GM18520 (cell line): ENCODE data around the gene CHPF.

ENCODE experiments used
- ATAC-seq: cut with Tn5 transposase; IDR thresholded peaks from one replicate; pipeline ENCODE4 v1.9.1; 2021; ENCODE audit not compliant: unreplicated experiment

Gene CHPF, protein sequence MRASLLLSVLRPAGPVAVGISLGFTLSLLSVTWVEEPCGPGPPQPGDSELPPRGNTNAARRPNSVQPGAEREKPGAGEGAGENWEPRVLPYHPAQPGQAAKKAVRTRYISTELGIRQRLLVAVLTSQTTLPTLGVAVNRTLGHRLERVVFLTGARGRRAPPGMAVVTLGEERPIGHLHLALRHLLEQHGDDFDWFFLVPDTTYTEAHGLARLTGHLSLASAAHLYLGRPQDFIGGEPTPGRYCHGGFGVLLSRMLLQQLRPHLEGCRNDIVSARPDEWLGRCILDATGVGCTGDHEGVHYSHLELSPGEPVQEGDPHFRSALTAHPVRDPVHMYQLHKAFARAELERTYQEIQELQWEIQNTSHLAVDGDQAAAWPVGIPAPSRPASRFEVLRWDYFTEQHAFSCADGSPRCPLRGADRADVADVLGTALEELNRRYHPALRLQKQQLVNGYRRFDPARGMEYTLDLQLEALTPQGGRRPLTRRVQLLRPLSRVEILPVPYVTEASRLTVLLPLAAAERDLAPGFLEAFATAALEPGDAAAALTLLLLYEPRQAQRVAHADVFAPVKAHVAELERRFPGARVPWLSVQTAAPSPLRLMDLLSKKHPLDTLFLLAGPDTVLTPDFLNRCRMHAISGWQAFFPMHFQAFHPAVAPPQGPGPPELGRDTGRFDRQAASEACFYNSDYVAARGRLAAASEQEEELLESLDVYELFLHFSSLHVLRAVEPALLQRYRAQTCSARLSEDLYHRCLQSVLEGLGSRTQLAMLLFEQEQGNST

GRCh38 chr2:219543596-219544358, at the start of gene CHPF, which contains the start of gene TMEM198:
Gene CHPF (minus strand): TSS chr2:219543809. CDS start chr2:219543538, 271 bp downstream.
Gene TMEM198 (plus strand): TSS chr2:219544028. CDS start chr2:219544728, 700 bp downstream.
- peak; percentile 63 for ATAC-seq

- ATAC-seq: no peak
Measured at GRCh38 chr2:219593154-219593553, 49.5 kb upstream of the CHPF start.

DNA sequence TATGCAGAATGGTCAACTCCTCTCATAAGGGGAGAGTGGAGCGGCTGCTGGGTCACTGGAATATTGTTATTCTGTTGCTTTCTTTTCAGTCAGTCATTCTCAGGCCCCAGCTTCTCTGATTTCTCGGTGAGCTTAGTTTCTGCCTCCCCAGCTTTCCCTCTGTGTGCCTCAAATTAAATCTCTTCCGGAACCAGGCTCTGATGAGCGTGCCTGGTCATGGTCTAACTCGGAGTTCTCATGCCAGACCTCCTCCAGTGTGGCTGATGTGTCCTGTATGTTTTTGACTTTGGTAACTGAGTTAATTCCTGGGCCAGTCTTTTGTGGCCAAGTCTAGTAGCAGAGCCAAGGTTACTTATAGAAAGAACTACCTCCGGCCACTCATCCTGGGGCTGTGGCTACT, 49.1 kb upstream of the CHPF start:
- ATAC-seq: no peak

DNA sequence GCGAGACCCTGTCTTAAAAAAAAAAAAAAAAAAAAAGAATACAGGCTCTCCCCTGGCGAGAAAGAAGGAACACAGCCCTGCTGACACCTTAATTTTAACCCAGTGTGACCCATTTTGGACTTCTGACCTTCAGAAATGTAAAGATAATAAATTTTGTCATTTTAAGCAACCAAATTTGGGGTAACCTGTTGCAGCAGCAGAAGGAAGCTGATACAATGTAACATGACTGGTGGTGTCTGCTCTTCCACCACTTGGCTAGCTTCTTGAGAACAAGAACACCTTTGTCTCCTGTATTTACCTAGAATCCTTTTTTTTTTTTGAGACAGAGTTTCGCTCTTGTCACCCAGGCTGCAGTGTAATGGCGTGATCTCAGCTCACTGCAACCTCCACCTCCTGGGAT, 47.5 kb upstream of the CHPF start:
- no peak for ATAC-seq

- no peak for ATAC-seq
Measured at GRCh38 chr2:219581346-219581745, 37.7 kb upstream of the CHPF start.

DNA sequence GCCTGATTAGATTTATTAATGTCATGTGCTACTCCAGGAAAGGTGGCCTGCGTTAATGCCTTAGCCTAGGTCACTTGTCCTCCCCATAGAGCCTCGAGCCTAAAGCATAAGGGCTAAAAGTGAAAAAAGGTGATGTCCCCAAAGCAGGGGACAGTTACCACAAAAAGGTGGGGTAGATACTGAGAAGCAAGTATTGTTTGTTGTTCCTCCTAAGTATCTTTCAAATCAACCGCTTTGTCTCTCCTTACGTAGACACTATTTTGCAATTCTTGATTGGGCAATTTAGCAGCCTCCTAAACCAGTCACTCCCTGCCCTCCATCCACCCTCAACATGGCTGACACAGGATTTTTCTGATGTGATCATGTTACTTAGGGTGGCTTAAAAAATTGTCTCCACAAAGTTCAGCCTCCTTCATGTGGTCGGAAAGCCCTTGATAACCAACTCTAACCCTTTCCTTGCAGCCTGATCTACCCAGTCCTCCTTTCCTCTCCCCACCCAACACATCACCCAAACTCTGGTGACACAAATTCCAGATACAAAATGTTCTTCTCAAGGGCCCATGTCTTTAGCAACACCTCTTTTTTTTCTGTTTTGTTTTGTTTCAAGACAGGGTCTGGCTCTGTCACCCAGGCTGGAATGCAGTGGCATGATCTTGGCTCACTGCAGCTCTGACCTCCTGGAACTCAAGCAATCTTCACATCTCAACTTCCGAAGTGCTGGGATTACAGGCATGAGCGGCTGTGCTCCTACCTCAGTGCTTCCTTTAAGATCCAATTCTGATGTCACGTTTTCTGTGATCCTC, 35.4 kb upstream of the CHPF start:
- ATAC-seq: no peak

DNA sequence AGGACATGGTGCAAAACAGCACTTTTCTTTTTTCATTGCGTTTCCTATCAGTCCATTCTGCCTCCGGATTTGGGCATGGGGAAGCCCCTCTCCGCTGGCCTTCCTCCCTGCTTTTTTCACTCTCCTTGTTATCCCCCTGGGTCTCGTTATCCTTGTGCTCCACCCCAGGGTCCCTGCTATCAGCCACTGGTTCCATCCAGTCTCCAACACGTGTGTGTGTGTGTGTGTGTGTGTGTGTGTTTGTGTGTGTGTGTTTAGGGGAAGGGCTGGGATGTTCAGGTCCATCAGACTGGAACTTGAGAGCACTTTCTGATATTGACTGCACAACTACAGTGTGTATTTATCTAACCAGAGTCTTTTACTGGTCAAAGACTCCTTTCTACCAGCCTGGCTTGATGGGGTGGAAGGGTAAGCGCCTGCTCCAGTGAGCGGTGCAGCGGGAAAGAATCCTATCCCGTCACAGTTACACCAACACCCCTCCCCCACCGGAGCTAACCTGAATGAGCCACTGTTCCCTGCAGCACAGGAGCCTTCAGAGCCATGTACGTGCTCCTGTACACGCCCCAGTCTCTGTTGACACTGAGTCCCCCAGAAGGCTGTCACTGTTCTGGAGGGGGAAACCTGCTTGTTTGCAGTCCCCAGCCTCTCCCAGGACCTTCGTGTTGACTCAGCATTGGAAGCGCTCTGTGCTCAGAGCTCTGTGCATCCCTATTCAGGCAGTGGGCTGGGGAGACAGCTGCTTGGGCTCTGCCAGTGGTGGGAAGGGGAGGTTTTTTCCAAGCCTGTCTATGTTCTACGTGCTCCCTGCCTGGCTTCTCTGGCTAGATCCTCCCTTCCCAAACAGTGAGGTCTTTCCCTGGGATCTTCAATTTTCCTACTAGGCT, 33.1 kb upstream of the CHPF start:
- ATAC-seq: no peak

DNA sequence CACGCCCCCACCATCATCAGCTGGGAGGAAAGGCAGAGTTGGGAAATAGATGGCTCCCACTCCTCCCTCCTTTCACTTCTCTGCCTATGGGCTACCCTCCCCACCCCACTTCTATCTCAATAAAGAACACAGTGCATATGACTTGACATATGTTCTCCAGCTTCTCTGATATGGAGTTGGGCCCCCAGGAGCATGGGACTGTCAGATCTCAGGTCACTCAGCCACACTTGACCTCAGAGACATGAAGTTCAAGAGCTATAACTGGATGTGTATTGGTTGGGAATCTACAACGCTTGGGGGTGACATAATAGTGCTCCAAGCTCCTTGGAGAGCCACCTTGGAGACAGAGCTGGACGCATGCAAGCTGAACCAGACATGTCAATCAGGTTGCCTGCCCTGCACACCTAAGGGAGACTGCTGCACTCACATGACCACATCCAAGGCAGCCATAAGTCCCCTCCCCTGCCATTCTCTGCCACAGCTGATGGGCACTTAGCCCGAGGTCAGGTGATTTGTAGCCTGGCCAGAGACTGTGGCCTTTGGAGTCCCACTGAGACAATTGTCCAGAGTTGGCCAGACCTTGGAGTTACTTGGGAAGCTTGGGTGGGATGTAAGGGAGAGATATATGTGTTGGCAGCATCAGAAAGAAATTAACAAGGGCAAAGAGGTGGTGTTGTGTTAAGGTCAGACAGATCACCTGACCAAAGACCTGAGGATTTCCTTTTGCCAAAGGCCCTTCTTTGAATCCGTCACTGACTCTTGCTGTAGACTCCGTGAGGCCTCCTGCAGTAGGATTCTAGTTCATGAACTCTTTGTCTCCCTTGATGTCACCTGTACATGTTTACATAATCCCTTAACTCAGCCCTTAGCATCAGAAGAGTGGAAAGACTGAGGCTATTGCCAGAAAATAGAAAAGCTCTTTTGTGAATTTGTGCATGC, 32.2 kb upstream of the CHPF start:
- ATAC-seq: no peak

GRCh38 chr2:219574484-219575311, 31.1 kb upstream of the CHPF start:
- no peak for ATAC-seq

GRCh38 chr2:219573166-219573565, 29.6 kb upstream of the CHPF start:
- no peak for ATAC-seq

DNA sequence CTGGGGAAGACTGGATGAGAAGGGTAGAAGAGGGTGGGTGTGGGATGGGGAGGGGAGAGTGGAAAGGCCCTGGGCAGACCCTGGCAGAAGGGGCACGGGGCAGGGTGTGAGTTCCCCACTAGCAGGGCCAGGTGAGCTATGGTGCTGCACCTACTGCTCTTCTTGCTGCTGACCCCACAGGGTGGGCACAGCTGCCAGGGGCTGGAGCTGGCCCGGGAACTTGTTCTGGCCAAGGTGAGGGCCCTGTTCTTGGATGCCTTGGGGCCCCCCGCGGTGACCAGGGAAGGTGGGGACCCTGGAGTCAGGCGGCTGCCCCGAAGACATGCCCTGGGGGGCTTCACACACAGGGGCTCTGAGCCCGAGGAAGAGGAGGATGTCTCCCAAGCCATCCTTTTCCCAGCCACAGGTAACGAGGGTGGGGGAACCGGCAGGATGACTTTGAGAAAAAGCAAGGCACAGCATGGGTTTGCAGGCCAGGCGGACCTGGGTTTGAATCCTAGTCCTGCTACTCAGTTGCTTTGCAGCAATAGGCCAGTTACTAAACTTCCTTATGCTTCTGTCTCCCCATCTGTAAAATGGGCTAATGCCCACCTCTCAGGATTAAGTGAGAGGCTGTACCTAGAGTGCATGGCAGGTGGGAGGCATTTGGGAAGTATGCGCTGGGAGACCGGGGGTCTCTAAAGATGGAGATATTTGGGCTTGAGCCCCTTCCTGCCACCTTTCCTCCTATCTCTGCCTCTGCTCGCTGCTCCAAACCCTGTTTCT, 28.8 kb upstream of the CHPF start, which contains the start of gene INHA:
INHA (plus strand) TSS at position 74 of the 765 bp plus-strand sequence; CDS start at position 139, 65 bp downstream.
- ATAC-seq: no peak

DNA sequence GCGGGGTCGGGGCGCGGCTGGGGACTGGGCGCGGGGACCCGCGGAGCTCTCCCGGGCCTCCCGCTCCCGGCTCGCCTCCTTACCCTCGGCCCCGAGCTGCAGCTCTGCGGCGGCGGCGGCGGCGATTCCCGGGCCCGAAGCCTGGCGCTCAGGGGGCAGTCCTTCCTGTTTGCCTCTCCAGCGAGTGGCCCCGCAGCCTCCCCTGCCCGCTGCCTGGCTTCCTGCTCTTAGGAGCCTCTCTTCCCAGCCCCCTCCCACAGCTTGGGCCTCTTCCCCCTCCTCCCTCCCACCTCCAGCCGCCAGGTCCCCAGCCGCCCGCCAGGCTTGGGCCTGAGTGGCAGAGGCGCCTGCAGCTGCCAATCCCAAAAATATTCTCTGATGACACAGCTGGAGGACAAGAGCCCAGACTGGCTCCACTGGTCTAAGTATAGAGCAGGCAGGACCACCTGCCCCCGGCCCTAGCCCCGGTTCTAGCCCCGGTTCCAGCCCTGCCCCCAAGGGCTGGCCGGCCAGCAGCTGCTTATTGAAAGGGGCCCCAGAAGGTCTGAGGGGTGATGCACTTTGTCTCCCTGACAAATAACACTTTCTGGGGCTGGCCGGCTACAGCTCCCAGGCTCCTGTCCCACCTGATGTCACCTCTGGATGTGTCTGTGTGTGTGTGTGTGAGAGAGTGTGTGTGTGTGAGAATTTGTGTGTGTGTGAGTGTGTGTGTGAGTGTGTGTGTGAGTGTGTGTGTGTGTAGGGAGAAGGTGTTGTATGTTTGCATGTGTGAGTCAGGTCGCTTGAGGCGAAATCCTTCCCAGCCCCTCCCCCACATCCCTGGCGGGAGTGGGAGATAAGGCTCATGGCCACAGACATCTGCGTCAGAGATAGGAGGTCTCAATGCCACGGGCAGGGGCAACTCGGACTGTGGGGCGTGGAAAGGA, 28.0 kb upstream of the CHPF start, which contains the start of gene OBSL1:
OBSL1 (minus strand) TSS at position 229 of the 926 bp plus-strand sequence. CDS start 307 bp downstream, outside the sequence.
- no peak for ATAC-seq

GRCh38 chr2:219570924-219571310, 27.3 kb upstream of the CHPF start:
- no peak for ATAC-seq

DNA sequence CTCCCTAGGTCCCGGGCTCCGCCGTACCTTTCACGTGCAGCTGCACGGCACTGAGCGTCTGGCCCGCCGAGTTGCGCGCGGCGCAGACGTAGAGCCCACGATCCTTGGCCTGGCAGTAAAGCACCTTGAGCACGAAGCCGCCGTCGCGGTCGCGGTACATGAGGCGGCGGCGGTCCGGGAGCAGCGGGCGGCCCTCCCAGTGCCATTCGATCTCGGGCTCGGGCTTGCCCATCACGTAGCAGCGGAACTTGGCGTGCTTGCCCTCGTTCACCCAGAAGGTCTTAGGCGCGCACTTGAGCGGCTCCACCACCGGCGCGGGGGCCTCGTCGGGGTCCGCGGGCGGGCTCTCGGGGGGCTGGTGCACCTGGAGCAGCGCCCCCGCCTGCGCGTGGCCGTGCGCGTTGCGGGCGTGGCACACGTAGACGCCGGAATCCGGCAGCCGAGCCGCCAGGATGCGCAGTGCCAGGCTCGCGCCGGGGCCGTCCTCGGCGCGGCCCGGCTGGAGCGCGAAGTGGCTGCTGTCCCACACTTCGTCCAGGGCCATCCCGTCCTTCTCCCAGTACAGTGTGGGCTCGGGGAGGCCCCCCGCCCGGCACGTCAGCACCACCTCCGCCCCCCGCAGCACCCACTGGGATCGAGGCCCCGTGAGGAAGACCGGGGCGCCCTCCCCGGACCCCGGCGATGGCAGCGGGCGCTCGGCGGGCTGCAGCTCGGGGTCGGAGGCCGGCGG, 26.8 kb upstream of the CHPF start:
- no peak for ATAC-seq

GRCh38 chr2:219569635-219570034, 26.0 kb upstream of the CHPF start:
- ATAC-seq: no peak
